GM06990 (cell line): ENCODE measurements around the gene TWIST2.

Experiments
- DNase-seq: peaks from one replicate; pipeline ENCODE4 v3.0.0-alpha.2; 2011; ENCODE audit not compliant: insufficient read length; ENCODE audit errors: extremely low read depth
- H3K27me3 ChIP-seq: replicated peaks from 2 replicates; pipeline ENCODE4 v1.6.0; 2011; ENCODE audit warnings: low read length; ENCODE audit not compliant: control insufficient read depth, insufficient read depth
- H3K36me3 ChIP-seq: 2 replicates; pipeline ENCODE4 v1.5.1; 2011; ENCODE audit warnings: low read length; ENCODE audit not compliant: control insufficient read depth, insufficient read depth
- H3K4me3 ChIP-seq: replicated peaks from 2 replicates; pipeline ENCODE4 v1.5.1; 2011; ENCODE audit warnings: low read depth, mild to moderate bottlenecking, control low read depth, low read length
- CTCF ChIP-seq: IDR thresholded peaks from 2 replicates; pipeline ENCODE4 v1.5.1; 2011; ENCODE audit warnings: low read length, control low read depth, mild to moderate bottlenecking, inconsistent platforms; ENCODE audit not compliant: insufficient read depth, poor library complexity, severe bottlenecking

The TWIST2 gene

GRCh38 chr2:238881353-238882081, 33.6 kb downstream of the TWIST2 start:
- H3K27me3 ChIP-seq: no peaks in the 10 kb centered on the region
- no peak for DNase-seq
- no peaks in the 10 kb centered on the region for H3K36me3 ChIP-seq
- no peak for TF ChIP-seq CTCF
- H3K4me3 ChIP-seq: no peak overlapping the region

- Histone ChIP-seq H3K4me3 (no peak overlapping the region), H3K27me3 (no peaks in the 10 kb centered on the region), H3K36me3 (no peaks in the 10 kb centered on the region)
- DNase-seq: no peak
- no peak for TF ChIP-seq CTCF
These were observed 34.3 kb downstream of the TWIST2 start for GRCh38 chr2:238882082-238882755.

GRCh38 chr2:238883421-238883901, 35.6 kb downstream of the TWIST2 start:
- no peak for DNase-seq
- Histone ChIP-seq H3K36me3 (no peaks in the 10 kb centered on the region), H3K4me3 (no peak overlapping the region), H3K27me3 (no peaks in the 10 kb centered on the region; the same call in 1 of the 2 replicates)
- no peak for TF ChIP-seq CTCF

DNA sequence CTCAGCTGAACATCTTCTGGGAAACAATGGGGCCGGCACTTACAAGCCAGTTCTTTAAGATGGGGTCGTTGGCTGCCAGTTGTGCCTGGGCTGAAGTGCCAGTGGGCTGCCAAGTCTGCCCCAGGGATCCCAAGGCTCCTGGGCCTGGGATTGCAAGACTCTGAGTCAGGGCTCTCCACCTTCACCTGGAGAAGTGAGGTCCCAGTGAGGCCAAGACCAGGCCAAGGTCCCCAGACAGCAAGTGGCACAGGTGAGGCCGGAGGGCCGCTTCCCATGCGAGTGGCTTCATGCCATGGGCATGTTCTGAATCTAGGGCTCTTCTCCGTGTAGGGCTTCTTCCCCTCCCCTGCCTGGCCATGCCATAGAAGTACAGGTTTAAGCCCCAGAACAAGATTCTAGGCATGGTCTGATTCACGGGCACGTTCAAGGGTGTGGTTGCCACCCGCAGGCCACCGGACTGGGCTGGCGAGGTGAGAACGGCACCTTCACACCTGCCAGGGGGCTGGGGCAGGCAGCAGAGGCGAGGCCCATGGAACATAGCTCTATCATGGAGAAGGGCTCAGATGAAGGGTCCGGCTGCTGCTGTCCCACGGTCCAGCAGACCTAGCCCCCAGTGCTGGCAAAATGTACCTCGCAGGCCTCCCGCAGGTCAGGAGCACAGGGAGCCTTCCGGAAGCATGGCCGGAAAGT, 36.4 kb downstream of the TWIST2 start:
- no peak for DNase-seq
- no peak for TF ChIP-seq CTCF
- no peak overlapping the region for H3K4me3 ChIP-seq
- no peaks in the 10 kb centered on the region for H3K36me3 ChIP-seq
- no peaks in the 10 kb centered on the region; the same call in 1 of the 2 replicates for H3K27me3 ChIP-seq

- no peak for TF ChIP-seq CTCF
- no peak for DNase-seq
- H3K4me3 ChIP-seq: no peak overlapping the region
- no peaks in the 10 kb centered on the region for H3K36me3 ChIP-seq
- no peaks in the 10 kb centered on the region; the same call in 1 of the 2 replicates for H3K27me3 ChIP-seq
These were observed 37.0 kb downstream of the TWIST2 start for GRCh38 chr2:238884812-238885408.
